NCI-H1930 (cell line): Measurements from ENCODE around the gene MINAR1.
"Not testable (repeated sequence)": the region's sequence is repeated elsewhere in the genome, so short reads cannot be mapped to it uniquely, and the experiment has no call there.

Experiments
- DNase-seq, 2 experiments: peaks; one replicate each; lab custom pipeline; 2025; lab: John Stamatoyannopoulos, UW

Gene MINAR1, protein sequence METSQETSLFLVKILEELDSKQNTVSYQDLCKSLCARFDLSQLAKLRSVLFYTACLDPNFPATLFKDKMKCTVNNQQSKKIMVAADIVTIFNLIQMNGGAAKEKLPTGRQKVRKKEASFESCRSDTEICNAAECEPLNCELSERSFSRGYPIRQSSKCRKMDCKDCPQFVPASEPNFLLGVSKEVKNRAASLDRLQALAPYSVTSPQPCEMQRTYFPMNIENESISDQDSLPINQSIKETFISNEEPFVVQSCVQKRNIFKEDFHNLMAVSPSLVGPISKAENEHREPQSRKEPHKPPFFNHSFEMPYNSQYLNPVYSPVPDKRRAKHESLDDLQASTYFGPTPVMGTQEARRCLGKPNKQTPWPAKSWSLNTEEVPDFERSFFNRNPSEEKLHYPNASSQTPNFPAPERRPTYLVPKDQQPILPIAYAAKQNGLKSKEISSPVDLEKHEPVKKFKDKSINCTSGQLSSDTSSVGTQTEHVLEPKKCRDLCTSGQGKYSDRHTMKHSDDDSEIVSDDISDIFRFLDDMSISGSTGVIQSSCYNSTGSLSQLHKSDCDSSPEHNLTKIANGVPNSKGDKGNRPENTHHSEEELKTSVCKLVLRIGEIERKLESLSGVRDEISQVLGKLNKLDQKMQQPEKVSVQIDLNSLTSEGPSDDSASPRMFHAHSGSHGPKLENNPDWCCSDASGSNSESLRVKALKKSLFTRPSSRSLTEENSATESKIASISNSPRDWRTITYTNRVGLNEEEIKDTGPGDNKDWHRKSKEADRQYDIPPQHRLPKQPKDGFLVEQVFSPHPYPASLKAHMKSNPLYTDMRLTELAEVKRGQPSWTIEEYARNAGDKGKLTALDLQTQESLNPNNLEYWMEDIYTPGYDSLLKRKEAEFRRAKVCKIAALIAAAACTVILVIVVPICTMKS

DNA sequence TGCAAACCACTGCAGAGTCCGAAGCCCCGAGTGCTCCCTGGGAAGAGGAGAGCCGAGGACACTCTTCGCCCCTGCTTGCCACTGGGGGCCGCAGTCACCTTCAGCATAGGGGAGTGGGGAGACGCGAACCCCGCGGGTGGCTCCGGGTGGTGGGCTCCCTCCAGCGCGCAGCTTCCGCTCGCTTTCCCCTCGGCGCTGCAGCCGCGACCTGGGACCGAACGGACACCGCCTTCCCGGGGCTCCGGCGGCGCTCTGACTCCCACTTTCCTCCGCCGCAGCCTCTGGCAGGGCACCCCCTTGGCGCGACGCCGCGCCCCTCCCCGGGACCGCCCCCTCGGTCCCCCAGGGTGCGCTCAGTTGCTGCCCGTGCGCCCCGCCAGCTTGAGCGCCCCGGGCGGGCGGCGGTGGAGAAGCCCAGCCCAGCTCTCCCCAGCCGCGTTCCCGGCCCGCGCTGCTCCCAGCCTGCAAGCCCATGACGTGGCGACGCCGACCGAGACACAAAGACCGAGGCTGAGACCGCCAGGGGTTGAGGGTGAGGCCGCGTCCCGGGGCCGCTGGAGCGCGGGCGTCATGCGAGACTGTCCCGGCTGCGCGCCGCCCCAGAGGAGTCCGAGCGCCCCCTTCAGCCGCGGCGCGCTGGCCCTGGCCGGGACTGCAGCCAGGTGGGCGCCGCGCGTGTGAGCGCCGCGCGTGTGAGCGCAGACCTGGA, at the start of gene MINAR1:
MINAR1 (plus strand) TSS at position 701 of the 709 bp plus-strand sequence. CDS start 23,812 bp downstream, outside the sequence.
- DNase-seq = peak in 1 of 2 experiments; percentile 40

DNA sequence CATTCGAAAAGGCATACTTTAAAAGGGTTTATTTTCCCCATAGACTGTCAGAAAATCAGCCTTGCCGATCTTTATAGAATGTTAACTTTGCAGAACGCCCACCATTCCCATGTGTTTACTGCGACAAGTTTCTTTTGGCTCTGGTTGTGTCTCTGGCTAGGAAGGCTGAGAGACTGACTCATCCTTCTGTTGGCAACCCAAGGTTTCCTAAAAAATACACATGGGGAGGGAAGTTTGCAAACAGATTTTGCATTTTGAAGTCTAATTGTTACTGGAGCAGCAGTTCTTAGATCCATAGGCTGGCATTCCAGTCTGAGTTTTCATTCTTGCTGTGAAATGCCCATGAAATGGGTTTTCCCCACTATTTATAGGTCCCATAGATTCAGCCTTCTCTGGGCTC, 37.9 kb upstream of the MINAR1 start:
- DNase-seq = no peak

DNA sequence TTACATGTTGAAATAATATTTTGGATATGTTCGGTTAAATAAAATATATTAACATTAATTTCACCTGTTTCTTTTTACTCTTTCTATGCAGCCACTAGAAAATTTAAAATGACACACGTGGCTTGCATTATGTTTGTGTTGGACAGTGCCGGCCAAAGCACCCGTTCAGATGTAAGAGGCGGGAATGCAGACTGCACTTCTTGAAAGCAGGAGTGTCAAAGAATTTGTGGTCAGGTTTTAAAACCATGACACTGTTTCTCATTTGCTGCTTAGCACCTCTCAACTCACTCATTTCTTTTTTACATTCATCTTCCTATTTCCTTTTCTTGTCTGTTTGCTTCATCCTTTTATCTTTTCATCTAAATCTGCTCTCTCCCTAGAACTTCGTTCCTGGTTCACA, 35.3 kb upstream of the MINAR1 start:
- DNase-seq = no peak

DNA sequence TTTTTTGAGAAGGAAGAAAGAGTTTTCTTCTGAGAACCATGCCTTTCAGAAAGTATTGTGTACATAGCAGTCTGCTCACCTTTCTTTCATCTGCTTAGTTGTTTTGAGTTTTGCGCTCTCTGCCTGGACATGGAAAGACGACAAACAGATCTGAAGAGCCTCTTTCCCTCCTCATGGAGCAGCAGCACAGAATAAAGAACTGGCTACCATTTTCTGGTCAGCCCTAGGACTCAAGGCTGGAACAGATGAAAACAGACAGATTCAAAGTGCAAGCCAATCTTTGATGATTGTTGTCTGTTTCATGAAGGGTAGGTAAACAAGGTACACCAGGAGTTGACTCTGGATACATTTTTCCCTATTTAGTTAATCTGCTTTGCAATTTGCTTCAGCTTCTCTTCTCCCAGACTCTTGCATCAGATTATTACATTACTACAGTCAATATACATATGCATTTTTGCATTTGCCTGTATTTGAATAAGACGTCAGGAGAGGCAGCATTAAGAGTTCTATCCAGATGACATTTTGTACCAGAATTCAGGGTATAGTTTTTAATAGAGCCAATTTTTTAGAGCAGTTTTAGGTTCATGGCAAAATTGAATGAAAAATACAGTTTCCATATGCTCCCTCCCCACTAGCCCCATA, 34.7 kb upstream of the MINAR1 start:
- DNase-seq = no peak

DNA sequence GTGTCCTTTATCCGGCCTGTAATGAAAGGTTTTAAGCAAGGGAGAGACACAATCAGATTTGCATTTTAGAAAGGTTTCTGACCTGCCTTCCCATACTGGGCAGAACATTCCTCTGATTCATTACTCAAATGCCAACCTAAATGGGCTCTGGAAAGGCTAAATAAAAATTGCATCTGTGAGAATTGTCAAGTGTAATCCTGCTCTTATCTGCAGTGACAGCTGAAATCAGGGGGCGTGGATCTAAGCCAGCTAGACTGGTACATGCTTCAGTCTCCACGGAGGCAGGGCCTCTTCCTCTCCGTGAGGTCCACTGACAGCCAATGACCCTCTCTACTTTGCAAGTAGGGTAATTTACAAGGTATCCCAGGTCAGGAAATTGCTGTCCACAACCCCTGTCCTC, 32.5 kb upstream of the MINAR1 start:
- no peak for DNase-seq

DNA sequence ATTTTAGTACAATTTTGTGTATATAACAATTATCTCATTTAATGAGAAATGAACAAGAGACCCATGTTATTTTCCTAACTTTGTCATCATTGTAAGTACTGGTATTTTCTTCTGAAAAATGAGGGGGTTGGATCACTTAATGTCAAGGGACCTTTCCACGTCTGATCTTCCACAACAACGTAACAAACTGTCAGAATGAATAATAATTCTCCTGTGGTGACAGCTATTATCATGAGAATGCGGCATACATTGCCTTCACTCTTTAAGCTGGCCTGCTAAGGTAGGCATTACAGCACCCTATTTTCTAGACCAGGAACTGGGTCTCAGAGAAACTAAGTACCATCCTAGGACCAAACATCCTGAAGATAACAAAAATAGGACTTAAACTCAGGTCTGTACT, 31.5 kb upstream of the MINAR1 start:
- no peak for DNase-seq

DNA sequence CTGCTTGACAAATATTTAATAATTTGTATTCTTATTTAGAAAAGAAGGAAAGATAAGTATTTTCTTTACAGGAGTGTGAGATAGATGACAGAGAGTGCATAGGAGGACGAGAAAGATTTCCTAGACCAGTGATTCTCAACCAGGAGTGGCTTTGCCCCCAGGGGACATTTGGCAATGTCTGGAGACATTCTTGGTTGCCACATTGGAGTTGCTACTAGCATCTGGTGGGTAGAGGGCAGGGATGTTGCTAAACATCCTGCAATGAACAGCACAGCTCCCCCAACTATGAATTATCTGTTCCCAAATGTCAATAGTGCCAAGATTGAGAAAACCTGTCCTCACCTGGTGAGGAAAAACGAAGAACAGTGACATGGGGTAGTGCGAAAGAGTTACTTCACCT, 30.8 kb upstream of the MINAR1 start:
- DNase-seq = no peak

DNA sequence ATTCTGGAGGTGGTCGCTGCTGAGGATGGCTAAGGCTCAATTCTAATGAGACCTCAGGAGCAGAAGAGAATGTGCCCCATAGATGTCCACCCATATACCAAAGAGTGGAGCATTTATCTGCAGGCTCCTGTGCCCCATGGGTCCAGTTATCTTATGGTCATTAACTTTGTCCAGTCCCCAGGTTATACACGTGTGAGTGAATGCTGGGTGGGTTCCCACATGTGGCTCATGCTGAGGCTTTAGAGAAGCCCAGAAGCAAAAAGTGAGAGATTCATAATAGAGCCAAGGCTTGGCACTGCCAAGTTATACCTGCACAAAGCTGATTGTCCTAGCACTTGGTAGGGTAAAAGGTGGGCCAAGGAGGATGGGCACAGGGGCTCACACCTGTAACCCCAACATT, 30.0 kb upstream of the MINAR1 start:
- DNase-seq = no peak

DNA sequence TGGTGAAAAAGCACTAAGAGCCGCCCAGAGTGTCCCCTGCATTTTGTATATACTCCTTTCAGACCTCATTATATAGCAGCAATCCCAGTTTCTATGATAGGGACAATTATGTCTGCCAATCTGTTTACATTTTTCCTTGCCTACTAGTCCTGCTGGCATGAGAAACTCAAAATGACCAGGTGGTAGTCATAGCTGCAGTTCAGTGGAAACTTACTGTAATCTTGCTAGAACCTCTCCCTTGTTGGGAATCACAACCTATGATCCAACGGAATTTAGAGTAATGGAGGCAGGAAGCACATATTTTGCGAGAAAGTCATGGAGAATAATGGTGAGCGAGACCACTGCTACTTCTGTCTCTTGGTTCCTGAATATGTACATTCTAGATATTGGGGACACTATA, 28.6 kb upstream of the MINAR1 start:
- no peak for DNase-seq

DNA sequence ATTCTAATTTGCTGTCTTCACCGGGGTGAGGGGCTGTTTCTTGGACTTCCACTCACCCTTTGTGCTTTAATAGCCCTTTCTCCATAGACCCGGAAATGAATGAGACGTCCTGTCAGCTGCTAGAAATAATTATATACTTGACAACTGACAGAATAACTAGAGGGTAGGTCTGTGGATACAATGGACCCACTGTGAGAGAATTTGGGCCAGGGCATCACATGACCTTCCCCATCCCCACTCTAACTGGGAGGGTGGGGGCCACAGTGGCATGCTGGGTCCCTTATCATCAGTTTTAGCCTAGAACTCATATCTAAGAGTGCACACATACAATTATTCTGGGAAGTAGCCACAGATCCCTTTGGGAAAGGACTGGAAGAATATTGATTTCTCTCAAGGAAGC, 25.9 kb upstream of the MINAR1 start:
- DNase-seq = no peak

DNA sequence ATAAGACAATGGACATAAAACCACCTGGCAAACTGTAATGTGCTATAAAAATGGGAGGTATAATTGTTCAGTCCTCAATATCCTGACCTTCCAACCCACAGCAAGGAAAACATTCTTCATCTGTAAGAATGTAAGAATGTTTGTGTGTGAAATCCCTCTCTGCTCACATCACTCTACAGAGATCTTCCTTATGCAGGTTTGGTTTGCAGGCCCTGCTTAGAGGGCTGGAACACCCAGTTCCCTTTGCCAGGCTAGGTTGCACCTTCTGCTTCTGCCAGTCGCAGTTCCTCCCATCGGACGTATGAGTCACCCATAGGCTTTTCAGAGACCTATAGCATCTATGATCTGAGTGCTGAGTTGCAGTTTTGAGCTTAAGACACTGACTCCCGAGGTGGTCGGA, 24.1 kb upstream of the MINAR1 start:
- DNase-seq = no peak

DNA sequence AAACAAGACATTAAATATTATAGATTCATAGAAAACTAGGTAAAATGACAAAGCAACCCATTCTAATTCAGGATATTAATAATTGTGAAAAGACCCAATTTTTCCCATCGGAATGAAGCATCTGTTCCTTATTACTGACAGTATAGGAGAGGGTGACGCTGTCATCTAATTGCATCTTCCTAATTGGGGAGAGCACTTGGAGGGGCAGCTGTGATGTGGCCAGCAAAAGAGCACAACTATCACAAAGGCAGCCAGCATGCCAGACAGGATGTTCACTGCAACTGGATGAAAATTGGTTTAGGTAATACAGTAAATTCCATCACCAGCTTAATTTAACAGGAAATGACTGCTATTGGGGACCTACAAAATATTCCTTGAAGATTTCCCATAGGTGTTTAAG, 21.9 kb upstream of the MINAR1 start:
- DNase-seq = no peak

DNA sequence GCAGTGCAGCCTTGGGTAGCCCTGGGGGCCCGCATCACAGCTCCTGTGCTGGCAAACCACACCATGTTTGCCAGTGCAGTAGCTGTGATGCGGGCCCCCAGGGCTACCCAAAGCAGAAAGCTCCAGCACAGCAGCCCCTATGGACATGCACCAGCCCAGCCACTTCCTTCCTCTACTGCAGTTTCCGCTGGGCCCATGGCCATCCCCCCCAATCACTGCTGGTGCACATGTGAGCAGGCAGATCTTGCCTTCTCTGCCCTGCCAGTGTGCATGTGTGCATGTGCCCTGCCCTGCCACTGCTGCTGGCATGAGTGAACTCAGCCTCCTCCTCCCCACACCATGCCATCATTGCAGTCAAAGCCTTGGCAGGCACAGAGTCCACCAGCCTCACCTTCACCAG, 20.1 kb upstream of the MINAR1 start:
- no peak for DNase-seq

DNA sequence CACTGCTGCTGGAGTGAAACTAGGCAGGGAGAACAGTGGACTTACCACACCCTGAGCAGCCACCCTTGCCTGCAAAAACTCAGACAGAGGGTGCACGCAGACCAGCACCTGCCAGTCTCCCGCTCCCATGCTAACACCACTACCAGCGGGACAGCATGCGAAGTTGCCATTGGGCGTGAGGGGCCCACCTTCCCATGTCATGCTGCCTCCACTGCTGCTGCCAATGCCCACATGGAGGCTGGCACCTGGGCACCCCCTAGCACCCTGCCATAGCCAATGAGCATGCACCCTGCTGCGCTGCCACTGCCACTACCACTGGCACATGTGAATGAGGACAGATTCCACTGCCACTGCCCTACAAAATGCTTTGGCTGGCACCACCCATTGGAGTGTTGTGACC, 19.7 kb upstream of the MINAR1 start:
- no peak for DNase-seq

DNA sequence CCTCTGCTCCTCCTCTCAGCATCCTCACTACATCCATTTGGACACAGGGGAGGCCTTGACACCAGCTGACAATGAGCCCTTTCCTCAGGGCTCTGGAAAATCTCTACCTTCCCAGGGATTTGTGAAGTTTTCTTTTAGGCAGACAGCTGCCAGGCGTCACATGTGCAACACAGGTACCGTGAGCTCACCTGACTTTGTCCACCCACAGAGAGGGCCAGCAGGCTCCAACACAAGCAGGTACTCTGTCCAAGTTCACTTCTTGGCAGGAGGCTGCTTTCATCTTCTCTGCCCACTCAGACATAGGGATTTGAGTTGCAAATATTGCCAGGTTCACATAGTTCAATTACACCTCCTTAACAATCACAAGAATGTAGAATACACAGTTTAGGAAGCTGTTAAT, 15.3 kb upstream of the MINAR1 start:
- no peak for DNase-seq

DNA sequence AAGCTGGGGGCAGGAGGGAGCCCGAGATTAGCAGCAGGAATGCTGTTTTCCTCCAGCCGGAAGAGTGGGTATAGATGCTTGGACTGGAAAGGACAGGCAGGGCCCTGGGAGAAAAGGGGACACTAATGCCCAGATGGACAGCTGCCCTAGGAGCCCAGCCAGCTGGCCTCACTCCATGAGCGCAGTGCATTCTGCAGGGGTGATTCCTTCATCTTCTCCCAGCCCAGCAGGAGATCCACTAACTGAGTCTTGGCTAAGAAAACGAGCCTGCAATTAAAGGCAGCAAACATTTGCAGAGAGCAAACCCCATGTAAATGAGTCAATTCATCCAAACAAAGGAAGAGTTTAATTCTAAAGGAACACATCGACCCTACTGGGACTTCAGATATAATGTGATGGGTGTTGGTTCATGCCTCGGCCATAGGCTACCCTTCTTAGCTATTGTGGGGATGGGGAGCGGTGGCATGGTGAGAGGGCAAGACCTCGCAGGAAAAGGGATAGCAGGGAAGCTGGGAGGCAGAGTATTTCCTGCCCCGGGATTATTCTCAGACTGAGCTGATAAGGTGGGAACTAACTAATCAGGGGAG, 13.3 kb upstream of the MINAR1 start:
- no peak for DNase-seq

DNA sequence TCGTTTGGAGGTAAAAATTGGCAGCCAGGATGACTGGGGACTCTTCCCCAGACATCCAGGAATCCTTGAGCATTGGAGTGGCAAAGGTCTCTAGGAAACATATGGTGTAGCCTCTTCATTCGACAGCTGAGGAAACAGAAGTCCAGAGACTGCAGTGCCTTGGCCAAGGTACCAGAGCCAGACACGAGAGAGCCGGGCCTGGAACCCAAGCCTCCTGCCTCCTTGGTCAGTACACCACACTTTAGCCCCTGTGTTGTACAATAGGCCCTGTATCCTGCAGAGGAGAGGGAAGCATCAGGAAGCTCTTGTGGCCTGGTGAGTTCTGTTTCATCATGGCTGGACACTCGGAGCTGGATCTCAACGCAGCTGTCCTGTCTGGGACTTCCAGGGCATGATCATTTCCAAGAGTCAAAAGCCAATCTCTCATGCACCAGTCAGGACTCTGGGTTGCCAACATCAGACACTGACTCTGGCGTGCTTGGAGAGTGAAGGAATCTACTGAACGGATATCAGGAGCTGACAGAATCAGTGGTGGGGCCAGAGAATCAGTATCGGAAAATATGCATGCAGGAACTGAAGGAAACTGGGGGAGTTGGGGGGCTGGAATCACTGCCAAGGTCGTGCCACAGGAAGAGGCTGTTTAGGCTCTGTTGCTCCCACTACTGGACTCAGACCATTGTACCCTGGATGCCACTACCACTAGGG, 6.4 kb upstream of the MINAR1 start:
- no peak for DNase-seq

DNA sequence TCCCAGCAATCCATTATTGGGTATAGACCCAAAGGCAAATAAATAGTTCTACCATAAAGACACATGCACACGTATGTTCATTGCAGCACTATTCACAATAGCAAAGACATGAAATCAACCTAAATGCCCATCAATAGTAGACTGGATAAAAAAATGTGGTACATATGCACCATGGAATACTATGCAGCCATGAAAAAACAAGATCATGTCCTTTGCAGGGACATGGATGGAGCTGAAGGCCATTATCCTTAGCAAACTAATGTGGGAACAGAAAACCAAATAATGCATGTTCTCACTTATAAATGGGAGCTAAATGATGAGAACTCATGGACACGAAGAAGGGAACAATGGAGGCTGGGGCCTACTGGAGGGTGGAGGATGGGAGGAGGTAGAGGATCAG, 5.2 kb upstream of the MINAR1 start:
- not testable (repeated sequence) for DNase-seq

DNA sequence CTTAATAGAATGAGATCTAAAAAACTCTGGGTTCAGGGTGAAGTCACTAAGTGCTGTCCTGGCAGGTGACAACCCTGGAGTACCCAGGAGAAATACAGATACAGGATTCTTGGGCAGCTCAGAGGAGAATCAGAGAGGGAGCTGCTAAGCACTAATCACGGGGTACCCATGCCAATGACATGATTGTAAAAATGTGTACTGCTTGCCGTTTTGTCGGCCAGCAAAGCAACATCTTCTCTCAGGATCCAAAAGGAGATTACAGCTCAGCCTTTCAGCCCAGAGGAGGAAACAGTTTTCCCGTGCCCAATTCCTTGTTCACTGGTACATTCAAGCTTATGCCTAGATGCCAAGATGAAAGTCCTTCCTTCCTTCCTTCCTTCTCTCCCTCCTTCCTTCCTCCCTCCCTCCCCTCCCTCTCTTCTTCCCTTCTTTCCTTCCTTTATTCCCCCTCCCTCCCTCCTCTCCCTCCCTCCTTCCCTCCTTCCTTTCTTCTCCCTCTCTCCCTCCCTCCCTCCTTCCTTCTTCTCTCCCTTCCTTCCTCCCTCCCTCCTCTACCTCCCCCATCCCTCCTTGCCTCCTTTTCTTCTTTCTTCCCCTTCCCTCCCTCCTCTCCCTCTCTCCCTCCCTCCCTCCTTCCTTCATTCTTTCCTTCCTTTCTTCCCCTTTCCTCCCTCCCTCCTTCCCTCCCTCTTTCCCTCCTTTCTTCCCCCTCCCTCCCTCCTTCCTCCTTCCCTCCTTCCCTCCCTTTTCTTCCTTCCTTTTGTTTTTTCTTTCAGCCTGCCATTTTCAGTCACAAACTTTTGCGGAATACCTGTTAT, 4.1 kb upstream of the MINAR1 start:
- no peak for DNase-seq
